ENCODE measurements around the gene GHITM.

DNA sequence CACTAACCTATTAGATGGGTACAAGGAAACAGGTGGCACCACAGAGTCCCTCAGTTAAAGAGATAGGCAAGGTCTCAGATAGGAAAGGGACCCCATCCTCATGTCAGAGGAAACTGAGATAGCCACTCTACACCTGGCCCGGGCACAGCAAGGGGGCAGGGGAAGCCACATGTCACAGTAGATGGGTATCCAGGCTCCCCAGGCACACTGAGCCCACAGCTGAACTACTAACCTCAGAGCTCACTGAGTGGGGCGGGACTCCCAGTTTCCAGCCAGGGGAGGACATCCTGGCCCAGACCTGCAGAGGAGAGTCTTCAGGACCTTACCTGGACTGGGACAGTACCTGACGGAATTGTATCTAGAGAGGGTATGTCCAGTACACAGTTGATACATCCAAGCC lies 51.3 kb downstream of the GHITM start:
- TF ChIP-seq, protein P1, sequence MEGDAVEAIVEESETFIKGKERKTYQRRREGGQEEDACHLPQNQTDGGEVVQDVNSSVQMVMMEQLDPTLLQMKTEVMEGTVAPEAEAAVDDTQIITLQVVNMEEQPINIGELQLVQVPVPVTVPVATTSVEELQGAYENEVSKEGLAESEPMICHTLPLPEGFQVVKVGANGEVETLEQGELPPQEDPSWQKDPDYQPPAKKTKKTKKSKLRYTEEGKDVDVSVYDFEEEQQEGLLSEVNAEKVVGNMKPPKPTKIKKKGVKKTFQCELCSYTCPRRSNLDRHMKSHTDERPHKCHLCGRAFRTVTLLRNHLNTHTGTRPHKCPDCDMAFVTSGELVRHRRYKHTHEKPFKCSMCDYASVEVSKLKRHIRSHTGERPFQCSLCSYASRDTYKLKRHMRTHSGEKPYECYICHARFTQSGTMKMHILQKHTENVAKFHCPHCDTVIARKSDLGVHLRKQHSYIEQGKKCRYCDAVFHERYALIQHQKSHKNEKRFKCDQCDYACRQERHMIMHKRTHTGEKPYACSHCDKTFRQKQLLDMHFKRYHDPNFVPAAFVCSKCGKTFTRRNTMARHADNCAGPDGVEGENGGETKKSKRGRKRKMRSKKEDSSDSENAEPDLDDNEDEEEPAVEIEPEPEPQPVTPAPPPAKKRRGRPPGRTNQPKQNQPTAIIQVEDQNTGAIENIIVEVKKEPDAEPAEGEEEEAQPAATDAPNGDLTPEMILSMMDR (IDR thresholded peaks at IDR 0.05) = no peak
- no peak for TF ChIP-seq ZFX (IDR thresholded peaks at IDR 0.05; ENCODE audit: borderline replicate concordance)

Measured in 22Rv1 (cell line).